CD4-positive, alpha-beta T cell treated with Interferon alpha-2 for 1 hour (primary cell): ENCODE results near the gene CNGA4.
"Not testable (repeated sequence)": the region's sequence is repeated elsewhere in the genome, so short reads cannot be mapped to it uniquely, and the experiment has no call there.

ENCODE experiments used
- DNase-seq, 2 donors: peaks; one replicate each; pipeline ENCODE4 v3.0.0-alpha.2; 2020 to 2022

Gene CNGA4

DNA sequence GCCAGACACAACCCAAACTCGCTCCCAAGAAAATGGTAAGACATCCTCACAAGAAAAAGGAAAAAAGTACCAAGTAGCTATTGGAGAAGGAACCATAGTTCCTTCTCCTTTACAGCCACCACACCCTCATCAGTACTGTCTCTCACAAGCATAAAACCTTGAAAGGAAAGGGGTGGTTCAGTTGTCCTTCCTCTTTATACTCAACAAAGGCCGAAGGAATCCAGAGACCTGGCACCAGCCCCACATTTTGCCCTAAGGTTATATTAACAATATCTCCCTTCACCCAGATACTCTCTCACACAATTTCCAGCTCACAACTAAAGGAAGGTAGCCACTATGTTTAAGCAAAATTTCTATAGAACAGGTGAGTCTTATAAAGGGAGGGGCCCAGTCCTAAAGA lies 13.0 kb upstream of the CNGA4 start:
- no peak for DNase-seq

DNA sequence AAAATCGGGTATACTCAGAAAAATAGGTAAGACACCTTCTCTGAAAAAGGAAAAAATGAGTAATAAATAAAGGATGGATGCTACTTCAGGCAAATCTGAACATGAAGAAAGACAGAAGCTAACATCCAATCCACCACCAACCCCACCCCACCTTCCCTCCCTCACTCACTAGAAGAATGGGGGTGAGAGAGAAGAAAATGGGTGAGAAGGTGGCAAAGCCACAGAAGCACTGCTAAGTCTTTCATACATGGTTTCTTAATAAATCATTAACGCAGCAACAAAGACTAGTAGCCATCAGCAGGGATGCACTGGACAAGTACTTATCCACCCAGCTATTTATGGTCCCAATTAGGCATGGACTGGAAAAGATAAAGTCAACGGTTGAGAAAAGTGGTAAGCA lies 10.4 kb upstream of the CNGA4 start:
- DNase-seq = peak in 1 of 2 donors; percentile 19

DNA sequence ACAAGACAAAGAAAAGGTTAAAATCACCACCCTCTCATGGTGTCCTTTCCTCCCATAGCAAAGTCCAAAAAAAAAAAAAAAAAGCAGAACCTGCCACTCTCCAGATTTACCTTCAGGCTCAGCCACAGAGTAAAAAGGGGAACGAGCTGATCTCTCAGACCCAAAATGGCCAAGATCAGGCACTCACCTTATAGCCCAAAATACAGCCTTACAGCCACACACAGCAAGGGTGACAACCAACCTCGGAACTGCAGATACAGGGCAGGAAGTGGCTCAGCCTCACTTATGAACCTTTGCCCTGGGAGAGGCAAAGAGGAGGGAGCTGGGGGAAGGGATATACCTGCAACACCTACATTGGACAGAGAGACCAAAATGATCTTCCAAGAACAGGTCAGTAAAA lies 9.0 kb upstream of the CNGA4 start:
- DNase-seq = peak in 1 of 2 donors; percentile 39

DNA sequence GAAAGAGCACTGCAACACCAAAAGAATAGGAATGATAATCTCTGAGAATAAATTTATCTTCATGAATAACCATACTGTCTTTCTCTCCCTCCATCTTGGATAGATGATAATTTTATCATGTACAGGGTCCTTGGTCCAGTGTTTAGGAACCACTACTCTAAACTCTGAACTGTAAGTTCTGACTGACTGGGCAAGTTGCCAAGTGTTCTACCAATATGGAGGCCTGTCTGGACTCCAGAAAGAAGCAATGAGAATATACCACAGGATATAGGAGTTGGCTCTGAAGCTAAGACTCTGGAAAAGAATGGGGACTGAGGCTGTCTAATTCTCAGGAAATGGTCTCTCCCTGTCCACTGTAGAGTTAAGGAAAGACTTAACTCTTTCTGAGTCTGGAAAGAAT lies 6.0 kb upstream of the CNGA4 start:
- no peak for DNase-seq

DNA sequence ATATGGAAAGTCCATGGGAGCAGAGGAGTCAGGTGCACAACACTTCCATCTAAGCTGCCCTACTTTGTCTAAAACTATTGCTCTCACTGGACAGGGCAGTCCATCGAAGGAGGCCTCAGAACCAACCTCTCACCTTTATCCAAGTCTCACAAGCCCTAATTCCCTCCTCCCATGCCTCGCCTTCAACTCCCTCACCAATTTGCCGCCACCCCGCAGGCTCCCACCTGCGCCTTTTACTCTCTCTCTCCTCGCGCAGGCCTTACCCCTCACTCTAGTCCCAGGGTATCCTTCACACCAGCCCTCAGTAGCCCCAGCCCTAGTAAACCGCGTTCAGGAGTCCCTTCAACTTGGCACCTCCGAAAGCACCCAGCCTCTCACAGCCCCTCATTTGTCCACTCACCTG lies 4.9 kb upstream of the CNGA4 start:
- no peak for DNase-seq

DNA sequence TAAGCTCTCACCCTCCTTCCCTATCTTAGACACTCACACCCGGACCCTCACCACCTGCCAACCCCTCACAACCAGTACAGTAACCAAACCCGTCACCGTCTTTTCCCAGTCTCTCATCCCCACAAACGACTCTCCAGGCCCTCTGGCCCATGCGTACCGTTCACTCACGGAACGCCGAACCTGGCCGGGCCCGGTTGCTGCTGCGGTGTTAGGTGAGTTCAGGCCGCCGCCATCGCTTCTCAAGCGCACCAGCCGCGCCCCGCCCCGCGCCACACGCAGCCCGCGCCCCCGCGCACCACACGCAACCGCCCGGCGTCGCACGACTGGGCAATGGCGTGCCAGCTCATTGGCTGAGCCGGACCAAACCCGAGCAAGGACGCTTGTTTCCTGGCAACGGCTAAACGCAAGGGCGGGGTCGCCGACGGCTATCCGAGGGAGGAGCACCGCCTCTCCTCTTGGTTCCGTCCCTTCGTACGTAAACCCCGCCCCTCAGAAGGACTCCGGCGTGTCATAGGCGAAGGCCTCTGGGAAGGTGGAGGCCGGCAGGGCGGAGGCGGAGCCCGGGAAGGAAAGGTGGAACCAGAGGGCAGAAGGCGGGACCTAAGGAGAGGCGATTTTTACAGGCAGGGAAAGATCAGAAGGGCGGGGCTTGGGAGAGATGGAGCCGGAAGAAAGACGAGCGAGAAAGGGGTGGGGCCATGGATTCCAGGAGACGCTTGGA lies 4.3 kb upstream of the CNGA4 start, which contains the start of gene FHIP1B:
TSS of gene FHIP1B (minus strand) at position 250 of the 721 bp plus-strand sequence. CDS start 10,120 bp downstream, outside the sequence.
- DNase-seq = peak; percentile 100

DNA sequence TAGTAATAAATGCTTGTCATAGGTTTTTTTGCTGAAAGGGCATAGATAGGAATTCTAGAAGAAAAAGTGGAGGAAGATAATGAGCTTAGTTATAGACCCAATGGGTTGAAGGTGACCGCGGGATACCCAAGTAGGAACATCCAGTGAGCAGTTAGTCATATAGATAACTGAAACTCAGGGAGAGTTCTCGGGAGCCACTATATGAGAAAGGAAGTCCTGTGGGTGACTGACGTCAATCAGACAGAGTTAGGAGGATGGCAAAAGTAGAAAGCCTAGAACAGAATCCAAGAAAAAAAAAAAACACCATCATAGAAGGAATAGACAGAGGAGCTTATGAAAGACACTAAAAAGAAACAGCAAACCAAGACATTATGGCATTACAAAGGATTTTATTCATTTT lies 1.6 kb upstream of the CNGA4 start:
- DNase-seq = no peak

DNA sequence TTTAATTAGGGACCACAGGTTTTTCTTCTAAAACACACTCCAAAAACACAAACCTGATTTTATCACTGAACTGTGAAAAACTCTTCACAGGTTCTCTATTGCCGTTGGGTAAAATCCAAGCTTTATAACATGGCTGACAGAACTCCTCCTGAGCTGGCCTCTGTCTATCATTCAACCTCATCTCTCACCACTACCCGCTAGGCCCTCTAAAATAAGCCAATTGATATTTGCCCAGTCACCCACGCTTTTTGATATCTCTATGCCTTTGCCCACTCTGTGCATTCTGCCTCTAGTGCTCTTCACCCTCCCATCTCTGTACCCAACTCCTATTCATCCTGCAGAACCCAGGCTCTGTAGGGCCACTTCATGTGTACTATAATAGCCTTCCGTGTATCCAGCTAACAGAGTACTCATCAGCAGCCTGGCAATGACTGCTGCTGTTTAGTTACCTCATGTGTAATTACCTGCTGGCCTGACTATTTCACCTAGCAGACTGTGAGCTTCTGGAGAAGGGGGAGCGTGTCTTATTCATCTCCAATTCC lies 1.1 kb upstream of the CNGA4 start:
- no peak for DNase-seq

DNA sequence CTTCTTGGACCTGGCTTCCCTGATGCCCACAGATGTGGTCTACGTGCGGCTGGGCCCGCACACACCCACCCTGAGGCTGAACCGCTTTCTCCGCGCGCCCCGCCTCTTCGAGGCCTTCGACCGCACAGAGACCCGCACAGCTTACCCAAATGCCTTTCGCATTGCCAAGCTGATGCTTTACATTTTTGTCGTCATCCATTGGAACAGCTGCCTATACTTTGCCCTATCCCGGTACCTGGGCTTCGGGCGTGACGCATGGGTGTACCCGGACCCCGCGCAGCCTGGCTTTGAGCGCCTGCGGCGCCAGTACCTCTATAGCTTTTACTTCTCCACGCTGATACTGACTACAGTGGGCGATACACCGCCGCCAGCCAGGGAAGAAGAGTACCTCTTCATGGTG lies 1.2 kb downstream of the CNGA4 start:
- DNase-seq = no peak

DNA sequence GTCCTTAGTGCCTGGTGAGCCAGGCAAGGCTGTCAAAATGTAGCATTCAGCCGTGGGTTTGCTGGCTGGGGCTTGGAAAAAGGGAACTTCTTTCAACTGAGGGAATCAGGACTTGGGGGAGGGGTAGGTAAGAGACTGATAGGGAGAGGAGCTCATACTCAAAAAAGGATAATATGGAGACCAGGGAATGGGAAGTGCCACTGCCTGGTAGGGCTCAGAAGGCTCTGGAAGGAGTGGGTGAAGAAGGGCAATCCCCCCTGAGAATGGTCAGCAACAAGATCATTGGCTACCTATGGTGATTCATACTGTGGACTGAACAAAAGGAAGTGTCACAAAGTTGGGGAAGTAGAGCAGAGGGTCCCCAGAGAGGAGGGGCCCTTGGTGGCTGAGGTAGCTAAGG lies 1.9 kb downstream of the CNGA4 start:
- DNase-seq = no peak

DNA sequence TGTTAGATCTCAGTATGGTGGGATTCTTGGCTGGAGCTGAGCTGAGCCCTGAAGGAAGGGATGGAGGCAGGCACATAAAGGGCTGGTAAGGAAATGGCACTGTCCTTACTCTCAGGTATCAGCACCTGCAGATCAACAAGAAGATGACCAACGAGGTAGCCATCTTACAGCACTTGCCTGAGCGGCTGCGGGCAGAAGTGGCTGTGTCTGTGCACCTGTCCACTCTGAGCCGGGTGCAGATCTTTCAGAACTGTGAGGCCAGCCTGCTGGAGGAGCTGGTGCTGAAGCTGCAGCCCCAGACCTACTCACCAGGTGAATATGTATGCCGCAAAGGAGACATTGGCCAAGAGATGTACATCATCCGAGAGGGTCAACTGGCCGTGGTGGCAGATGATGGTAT lies 2.4 kb downstream of the CNGA4 start:
- DNase-seq = no peak

DNA sequence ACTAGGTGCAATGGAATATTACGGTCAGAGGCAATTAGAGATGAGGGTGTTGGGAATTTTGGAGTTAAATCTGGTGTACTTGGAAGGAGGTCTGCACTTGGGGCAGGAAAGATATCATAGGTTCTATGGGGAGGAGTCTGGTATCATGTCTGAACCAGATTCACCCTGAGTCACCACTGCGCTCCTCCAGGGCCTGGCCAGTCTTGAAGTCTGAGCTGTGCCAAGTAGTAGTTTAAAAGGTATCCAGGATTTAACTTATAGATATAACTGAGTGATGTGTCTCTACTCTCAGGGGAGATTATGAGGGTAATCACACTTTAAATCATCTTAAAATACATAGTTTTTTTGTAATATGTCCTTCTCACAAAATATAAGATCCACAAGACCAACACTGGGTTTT lies 6.6 kb downstream of the CNGA4 start:
- DNase-seq = no peak

DNA sequence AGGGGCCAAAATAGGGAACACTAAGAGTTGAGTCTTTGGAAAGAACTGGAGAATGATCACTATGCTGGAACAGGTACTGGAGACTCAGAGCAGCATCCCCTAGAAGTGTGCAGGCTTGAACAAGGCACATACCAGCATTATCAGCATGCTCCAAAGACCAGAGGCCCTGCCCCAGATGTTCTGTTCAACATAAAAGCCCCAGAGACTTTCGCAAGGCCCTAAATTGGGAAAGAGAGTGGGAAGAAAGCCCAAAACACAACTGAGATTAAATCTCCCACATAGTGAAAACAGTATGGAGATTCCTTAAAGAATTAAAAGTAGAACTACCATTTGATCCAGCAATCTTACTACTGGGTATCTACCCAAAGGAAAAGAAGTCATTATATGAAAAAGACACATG lies 9.4 kb downstream of the CNGA4 start:
- no peak for DNase-seq

DNA sequence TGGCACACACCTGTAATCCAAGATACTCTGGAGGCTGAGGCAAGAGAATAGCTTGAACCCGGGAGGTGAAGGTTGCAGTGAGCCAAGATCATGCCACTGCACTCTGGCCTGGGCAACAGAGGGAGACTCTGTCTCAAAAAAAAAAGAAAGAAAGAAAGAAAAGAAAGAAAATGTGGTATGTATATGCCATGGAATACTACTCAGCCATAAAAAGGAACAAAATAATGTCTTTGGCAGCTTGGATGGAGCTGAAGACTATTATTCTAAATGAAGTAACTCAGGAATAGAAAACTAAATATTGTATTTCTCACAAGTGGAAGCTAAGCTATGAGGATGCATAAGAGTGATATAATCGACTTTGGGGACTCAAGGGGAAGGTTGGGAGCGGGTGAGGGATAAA lies 10.0 kb downstream of the CNGA4 start:
- DNase-seq = not testable (repeated sequence)

DNA sequence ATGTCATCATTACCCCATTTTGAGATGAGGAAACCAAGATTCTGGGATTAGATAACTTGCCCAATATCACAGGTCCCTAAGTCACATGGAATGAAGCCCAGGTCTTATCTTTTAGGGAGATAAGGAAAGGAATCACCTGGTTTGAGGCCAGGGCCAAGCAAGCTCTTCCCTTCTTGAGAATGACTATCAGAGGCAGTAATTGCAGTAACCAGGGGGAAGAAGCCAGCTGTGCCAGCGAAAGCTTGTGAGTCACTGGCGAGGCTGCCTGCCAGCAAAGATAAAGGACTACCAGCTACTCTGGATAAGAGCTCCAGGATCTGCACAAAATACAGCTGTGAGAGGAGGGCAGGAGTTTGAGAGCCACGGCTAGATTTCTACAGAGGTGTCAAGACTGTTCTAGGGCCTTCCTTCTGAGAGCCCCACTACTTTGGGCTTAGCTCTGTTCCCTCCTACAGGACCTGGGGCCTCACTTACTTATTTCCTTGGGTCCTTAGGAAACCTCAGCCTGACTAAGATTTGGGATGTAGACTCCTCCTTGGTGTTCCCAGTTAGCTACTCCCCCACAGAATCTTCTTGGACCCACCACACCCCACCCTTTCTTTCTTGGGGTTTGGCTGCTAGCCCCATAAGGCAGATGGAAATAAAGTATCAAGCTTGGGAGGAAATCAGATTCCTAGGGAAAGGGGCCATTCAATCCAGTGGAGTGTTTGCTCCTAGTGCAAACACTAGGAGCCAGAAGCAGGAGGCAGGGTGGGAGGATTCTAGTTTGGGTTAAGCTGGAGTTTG lies 11.1 kb downstream of the CNGA4 start:
- DNase-seq = no peak

DNA sequence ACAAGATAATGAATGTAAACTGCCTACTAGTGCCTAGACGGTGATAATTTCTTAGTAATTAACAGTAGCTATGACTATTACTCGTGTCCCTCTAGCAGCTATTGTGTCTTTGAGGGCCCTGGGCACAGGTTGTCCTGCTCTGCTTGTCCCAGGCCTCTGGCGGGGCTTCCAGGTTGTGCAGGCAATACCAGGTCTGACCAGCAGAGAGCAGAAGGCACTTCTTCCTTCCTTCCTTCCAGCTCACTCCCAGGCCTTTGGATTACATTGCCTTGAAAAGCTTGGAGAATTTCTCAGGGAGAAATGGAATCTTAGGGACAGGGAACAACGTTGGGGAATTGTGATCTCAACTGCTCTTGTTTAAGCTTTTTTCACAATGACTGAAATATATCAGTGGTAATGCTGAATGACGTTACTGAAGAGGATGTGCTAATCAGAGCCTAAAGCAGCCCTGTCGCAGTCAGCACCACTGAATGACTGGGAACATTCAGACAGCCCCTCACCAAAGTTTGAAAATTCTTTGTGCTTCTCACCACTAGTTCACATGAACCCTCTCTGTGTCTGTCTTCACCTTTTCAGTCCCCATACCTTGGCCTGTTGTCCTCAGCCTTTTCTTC lies 12.3 kb downstream of the CNGA4 start:
- DNase-seq = peak in 1 of 2 donors; percentile 51

DNA sequence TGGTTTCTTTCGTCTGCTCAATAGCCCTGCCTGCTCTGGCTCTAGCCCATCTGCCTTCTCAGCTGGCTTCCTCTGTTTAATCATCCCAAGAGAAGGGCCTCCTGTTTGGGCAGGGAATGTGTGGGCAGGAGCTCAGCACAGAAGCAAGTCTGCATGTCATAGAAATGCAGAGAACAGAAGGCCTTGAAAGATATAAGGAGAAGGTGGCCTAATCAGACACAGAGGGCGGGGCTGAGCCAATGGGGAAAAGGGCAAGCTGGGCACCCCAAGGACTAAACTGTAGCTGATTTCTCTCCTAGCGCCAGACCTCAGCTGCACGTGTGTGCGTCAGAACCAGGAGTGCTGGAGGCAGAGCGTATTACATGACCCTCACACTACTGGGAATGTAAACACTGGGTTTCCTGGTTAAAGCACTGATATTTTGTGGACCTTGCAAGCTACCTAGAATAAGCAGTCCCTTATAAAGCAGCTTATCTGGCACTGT lies 13.1 kb downstream of the CNGA4 start:
- DNase-seq = no peak

DNA sequence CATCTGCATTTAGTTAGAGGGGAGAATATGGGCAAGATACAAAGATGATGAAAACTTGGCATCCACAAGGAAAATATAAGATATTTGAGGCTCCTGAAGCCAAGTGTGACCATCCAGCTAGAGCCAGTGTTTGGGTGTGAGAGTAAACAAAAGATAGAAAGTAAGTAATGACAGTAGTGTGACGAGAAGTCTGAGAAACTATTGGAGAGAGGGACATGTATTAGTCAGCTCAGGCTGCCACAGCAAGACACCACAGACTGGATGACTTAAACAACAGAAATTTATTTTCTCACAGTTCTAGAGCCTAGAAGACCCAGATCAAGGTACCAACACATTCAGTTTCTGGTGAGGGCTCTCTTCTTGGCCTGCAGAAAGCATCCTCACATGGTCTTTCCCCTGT lies 14.3 kb downstream of the CNGA4 start:
- no peak for DNase-seq

DNA sequence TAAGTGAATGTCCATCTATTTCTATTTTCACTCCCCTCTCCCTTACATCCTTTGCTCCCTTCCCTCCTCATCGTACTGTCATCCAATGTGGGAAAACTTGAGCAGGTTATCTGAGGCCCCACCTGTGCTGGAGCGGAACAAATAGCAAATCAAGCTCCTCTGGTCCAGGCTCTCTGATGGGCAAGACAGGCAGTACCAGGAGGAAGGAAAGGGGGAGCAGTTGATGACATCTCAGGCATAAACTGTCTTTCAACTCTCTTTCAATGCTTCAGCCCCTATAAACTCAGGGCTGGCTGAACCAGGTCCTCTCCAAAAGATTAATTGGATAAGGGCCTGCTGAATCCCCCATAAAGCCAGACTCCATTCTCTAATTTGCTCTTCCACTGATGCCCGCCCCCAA lies 19.3 kb downstream of the CNGA4 start:
- DNase-seq = no peak

DNA sequence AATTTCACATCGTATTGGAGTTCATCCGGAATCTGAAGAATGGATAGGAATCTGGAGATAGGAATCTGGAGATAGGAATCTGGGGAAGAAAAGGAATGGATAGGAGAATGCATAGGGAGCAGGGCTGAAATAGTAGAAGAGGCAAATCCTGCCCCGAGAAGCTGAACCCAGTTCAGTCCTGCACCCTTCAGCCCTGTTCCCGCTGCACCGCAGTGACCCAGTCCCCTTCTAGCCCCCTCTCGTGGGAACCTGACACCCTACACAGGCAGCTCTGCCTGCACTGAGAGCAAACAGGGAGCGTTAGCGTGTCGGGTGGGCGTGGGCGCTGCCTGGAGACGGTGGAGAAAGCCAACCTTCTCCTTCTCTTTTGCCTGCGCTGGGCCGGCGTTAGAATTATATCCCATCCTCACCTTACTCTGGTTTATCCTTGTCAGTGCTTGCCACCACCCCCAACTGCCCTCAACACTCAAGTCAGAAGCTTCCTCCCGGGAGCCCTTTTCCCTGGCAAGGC lies 19.7 kb downstream of the CNGA4 start:
- no peak for DNase-seq

DNA sequence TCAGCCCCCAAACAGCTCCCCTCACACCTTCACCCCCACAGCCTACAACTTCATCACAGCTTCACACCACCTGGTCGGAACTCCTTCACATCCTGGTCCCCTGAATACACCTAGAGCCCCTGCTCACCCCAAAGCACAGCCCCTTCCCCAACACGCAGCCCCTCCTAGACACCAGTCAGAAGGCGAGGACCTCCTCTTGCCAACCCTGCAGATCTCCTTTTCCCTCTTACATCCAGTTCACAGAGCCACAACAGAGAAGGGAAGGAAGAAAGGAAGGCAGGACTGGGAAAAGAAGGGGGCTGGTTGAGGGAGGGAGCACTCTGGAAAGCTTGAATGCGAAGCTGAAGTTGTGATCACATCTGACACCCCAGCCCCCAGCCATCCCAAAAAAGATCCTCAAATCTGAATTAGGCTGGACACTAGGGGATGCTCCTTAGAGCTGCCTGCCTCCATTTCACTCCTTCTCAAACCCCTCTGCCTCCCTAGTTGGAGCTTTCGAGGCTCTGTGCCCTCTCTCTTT lies 21.4 kb downstream of the CNGA4 start:
- DNase-seq = no peak

DNA sequence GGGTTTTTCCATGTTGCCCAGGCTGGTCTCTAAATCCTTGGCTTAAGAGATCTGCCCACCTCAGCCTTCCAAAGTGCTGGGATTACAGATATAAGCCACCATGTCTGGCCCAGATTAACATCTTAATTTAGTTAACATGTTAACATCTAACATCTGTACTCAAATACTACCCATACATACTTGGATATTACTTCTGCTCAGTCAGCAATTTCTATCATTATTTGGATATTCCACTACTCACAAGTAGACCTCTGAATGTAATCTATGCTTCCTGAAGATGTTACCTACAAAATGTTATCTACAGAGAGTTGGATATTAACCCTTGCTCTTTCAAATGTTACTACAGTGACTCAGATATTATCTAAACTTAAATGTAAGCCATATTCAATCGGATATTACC lies 24.8 kb downstream of the CNGA4 start:
- no peak for DNase-seq

DNA sequence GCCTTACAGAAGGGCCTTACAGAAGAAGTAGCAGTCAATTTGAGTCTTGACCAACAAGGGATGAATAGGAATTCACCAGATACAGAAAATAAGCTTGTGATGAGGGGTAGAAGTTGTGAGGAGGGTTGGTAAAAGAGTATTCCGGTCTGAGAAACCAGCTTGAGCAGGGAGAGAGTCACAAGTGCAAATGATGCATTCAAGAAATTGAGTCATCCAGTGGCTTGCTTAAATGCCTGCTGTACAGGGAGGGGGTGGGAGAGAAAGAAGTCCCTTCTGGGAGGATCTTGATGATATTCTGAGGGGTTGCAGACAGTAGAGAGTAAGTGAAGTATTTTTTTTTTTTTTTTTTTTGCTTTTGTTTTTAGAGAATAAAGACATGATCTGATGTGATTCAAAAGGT lies 29.9 kb downstream of the CNGA4 start:
- DNase-seq = no peak
